Measurements from ENCODE around the gene MRPS7. TPM values are rescaled to one million over a fixed set of nuclear protein-coding genes. Genes with fewer than 3 reads are reported as not detected.

MRPS7 gene
- total and polyA plus RNA-seq, 2 of the 8 experiments (the other 6 are each of a cell fraction or from before 2014, with no cell fraction given) = 63.4 to 79.4 TPM

- 0 out of 7 replicates have a peak overlapping the region, but pooled peaks of 1 of the 4 experiments have one; percentile 10 for H3K9ac ChIP-seq (replicated peaks in 1 of 4; ENCODE audit: extremely low read depth in 1 of 4, low read depth in 3 of 4, low read length in 3 of 4)
- no peak for DNase-seq (ENCODE audit: low read depth in 1 of 2, low spot score in 2 of 2)
- no peaks in the 10 kb centered on the region for H3K23me2 ChIP-seq (ENCODE audit: low read depth, low read length)
- H4K5ac ChIP-seq (ENCODE audit: insufficient read length, low read depth, low read length) = no peak overlapping the region
- no peak for FAIRE-seq
- no peak overlapping the region for H4K91ac ChIP-seq (replicated peaks; ENCODE audit: insufficient read length, low read length)
- peaks cover 0 to 22% of the 10 kb centered on the region in 2 experiments; a peak in 2 of 4 replicates for H3K79me2 ChIP-seq (ENCODE audit: control insufficient read depth in 1 of 2, insufficient read depth in 2 of 2, low read length in 2 of 2)
- no peak overlapping the region for H2BK15ac ChIP-seq (ENCODE audit: low read length)
- no peak overlapping the region for H3K18ac ChIP-seq (ENCODE audit: extremely low read depth, low read length)
- H3K4me3 ChIP-seq (ENCODE audit: extremely low read depth in 1 of 4, insufficient read depth in 2 of 4, low read depth in 3 of 4, low read length in 4 of 4) = no peak overlapping the region
- TF ChIP-seq NANOG (IDR thresholded peaks at IDR 0.05; ENCODE audit: insufficient read depth, low read depth, low read length, poor library complexity, severe bottlenecking) (no peak), SUZ12 (IDR thresholded peaks at IDR 0.05; ENCODE audit: low read length) (no peak), CTBP2 (IDR thresholded peaks at IDR 0.05; ENCODE audit: borderline replicate concordance, insufficient read depth, insufficient read length, low read length) (no peak)
- H3K27me3 ChIP-seq (replicated peaks in 1 of 4; ENCODE audit: control insufficient read depth in 3 of 4, extremely low read depth in 1 of 4, insufficient read depth in 3 of 4, low read length in 3 of 4) = no peaks in the 10 kb centered on the region
- no peak overlapping the region for H3K56ac ChIP-seq (replicated peaks; ENCODE audit: insufficient read length, low read depth, low read length)
- H3K79me1 ChIP-seq (ENCODE audit: low read depth, low read length) = peaks cover 6% of the 10 kb centered on the region
- H3K23ac ChIP-seq (ENCODE audit: insufficient read length) = no peak overlapping the region
- H3K9me3 ChIP-seq (ENCODE audit: insufficient read depth in 2 of 2, low read depth in 1 of 2, low read length in 1 of 2) = no peaks in the 10 kb centered on the region
- H3K36me3 ChIP-seq (ENCODE audit: control insufficient read depth in 2 of 4, insufficient read depth in 4 of 4, low read length in 3 of 4) = peaks cover 16 to 45% (median 36%) of the 10 kb centered on the region in 4 experiments
- no peak overlapping the region for H4K8ac ChIP-seq (ENCODE audit: extremely low read depth, insufficient read depth, low read length)
- H2BK5ac ChIP-seq (ENCODE audit: low read depth, low read length) = no peak overlapping the region
- H2BK120ac ChIP-seq (replicated peaks; ENCODE audit: low read depth, low read length) = no peak overlapping the region
- no peak overlapping the region for H3K14ac ChIP-seq (ENCODE audit: insufficient read length)
- no peak overlapping the region for H2AK5ac ChIP-seq (ENCODE audit: low read depth, low read length)
- H2AFZ ChIP-seq (ENCODE audit: low read length) = no peak overlapping the region
- CTCF ChIA-PET (ENCODE audit: partially characterized antibody) = interaction anchor here (0.6 to 16.5 kb wide), 9 partner anchors 7 to 251 kb away, joined by 3 to 369 read pairs (median 3); partner anchors contain the start of genes GGA3, MIF4GD and MRPS7
- POLR2A ChIA-PET (ENCODE audit: partially characterized antibody) = interaction anchor here (0.7 to 1.3 kb wide), 4 partner anchors 16 to 240 kb away, joined by 3 to 6 read pairs (median 3); partner anchors contain the start of gene MRPS7
- no peak overlapping the region for H3K4ac ChIP-seq (replicated peaks; ENCODE audit: insufficient read length, low read depth, low read length)
- H2BK20ac ChIP-seq (ENCODE audit: low read length) = no peak overlapping the region
- peaks cover 0 to 7% (median under 1%) of the 10 kb centered on the region in 4 experiments; a peak in 3 of 7 replicates for H3K4me1 ChIP-seq (replicated peaks in 1 of 4; ENCODE audit: control insufficient read depth in 3 of 4, insufficient read depth in 4 of 4, low read length in 3 of 4)
- WGBS, 2 experiments (ENCODE audit: extremely low coverage in 1 of 2, insufficient coverage in 1 of 2, insufficient read length in 1 of 2, insufficient replicate concordance in 2 of 2, low coverage in 1 of 2, low lambda C conversion rate in 2 of 2, missing lambda C conversion rate in 1 of 2) = 96% methylated on average over 12 of the region's 12 CpGs; no CpG with 5 or more reads in 1 of the 2 experiments
- H3K27ac ChIP-seq (ENCODE audit: low read depth, low read length) = no peak overlapping the region
- H2BK12ac ChIP-seq (ENCODE audit: low read depth, low read length) = no peak overlapping the region
- no peak overlapping the region for H3K4me2 ChIP-seq (ENCODE audit: insufficient read depth in 1 of 2, low read depth in 2 of 2, low read length in 2 of 2)
- peaks cover 8 to 9% of the 10 kb centered on the region in 2 experiments for H4K20me1 ChIP-seq (replicated peaks in 1 of 2; ENCODE audit: control insufficient read depth in 1 of 2, insufficient read depth in 2 of 2, low read length in 2 of 2)
These were observed 15.3 kb upstream of the MRPS7 start for GRCh38 chr17:75246404-75246803.
